ENCODE measurements around the gene GPI. TPM values are rescaled to one million over a fixed set of nuclear protein-coding genes. Genes with fewer than 3 reads are reported as not detected.

The GPI gene
- polyA plus RNA-seq, 3 donors = 180 to 198 (median 194) TPM

Other genes with a start within 250 kb of the GPI start
- 100 to 1,000 TPM; 155 to 179 (median 178) TPM for gene LSM14A, start 192.7 kb upstream of the GPI start, polyA plus RNA-seq (ENCODE audit: insufficient read length in 3 of 3)
- gene GARRE1, start 110.6 kb upstream of the GPI start, polyA plus RNA-seq (ENCODE audit: insufficient read length in 3 of 3) = 10 to 100 TPM; 28.3 to 38.5 (median 35.9) TPM
- gene PDCD2L, start 39.2 kb downstream of the GPI start, polyA plus RNA-seq (ENCODE audit: insufficient read length in 3 of 3) = 10 to 100 TPM; 12.0 to 13.8 (median 12.2) TPM
- 100 to 1,000 TPM; 165 to 189 (median 184) TPM for gene UBA2, start 63.2 kb downstream of the GPI start, polyA plus RNA-seq (ENCODE audit: insufficient read length in 3 of 3)
- gene WTIP, start 116.6 kb downstream of the GPI start, polyA plus RNA-seq (ENCODE audit: insufficient read length in 3 of 3) = 10 to 100 TPM; 36.6 to 43.7 (median 39.1) TPM